HG03045 (cell line): ENCODE data around the gene ICE1.
"Not testable (repeated sequence)": the region's sequence is repeated elsewhere in the genome, so short reads cannot be mapped to it uniquely, and the experiment has no call there.

Source experiments
- ATAC-seq: cut with Tn5 transposase; IDR thresholded peaks from one replicate; pipeline ENCODE4 v1.9.1; 2021; ENCODE audit warnings: mild to moderate bottlenecking, moderate library complexity; ENCODE audit not compliant: unreplicated experiment

Gene ICE1

GRCh38 chr5:5437227-5438172, 15.0 kb downstream of the ICE1 start:
- ATAC-seq = no peak

- no peak for ATAC-seq
Observed at GRCh38 chr5:5451863-5452262, 29.4 kb downstream of the ICE1 start.

GRCh38 chr5:5453131-5453530, 30.7 kb downstream of the ICE1 start:
- ATAC-seq = no peak

- no peak for ATAC-seq
Observed at GRCh38 chr5:5454391-5454790, 31.9 kb downstream of the ICE1 start.

DNA sequence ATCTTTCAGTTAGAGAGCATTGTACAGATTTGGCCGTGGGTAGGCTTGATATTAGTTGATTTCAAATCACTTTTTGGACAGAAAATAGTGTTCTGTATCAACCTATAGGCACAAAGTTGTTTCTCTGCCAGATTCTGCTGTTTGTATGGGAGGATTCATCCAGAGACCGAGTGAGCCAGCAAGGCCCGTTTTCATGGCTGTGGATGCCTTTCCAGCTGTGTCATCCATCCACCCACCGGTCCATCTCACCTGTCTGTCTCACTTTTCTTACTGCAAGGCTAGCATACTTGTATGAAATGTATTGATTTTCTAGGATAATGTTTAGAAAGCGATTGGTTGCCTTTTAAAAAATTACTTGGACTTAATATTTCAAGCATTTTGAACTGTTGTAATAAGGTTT, 34.4 kb downstream of the ICE1 start:
- ATAC-seq = no peak

- ATAC-seq = no peak
Observed at GRCh38 chr5:5460311-5460710, 37.8 kb downstream of the ICE1 start.

GRCh38 chr5:5461012-5461411, 38.5 kb downstream of the ICE1 start:
- no peak for ATAC-seq

GRCh38 chr5:5464036-5464715, 41.7 kb downstream of the ICE1 start:
- ATAC-seq = no peak

GRCh38 chr5:5466227-5466626, 43.8 kb downstream of the ICE1 start:
- no peak for ATAC-seq

- ATAC-seq = no peak
Observed at GRCh38 chr5:5467737-5468136, 45.3 kb downstream of the ICE1 start.

GRCh38 chr5:5470933-5471332, 48.5 kb downstream of the ICE1 start:
- no peak for ATAC-seq

- no peak for ATAC-seq
Observed at GRCh38 chr5:5473226-5473625, 50.7 kb downstream of the ICE1 start.

DNA sequence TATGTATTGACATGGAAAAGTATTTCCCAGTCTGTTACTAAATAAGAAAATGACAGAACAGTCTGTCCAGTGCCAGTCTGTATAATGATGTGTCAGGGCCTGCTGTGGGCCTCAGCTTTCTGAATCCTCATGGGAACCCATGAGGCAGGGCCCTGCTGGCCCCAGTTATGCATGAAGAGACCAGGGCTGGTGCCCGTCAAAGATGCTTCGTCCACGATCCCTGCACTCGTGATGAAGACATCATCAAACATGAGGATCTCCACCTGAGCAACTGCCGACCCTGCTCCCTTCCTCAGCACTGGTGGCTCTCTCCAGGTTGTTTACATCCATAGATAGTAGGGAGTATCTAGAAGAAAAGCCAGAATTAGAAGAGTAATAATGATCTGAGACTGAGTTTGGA, 52.5 kb downstream of the ICE1 start:
- no peak for ATAC-seq

GRCh38 chr5:5475975-5476374, 53.5 kb downstream of the ICE1 start:
- ATAC-seq = no peak

DNA sequence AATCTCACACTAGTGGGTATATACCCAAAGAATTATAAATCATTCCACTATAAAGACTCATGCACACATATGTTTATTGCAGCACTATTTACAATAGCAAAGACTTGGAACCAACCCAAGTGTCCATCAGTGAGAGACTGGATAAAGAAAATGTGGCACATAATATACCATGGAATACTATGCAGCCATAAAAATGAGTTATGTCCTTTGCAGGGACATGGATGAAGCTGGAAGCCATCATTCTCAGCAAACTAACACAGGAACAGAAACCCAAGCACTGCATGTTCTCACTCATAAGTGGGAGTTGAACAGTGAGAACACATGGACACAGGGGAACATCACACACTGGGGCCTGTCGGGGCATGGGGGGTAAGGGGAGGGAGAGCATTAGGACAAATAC, 57.1 kb downstream of the ICE1 start:
- ATAC-seq = not testable (repeated sequence)

- no peak for ATAC-seq
Observed at GRCh38 chr5:5480481-5481111, 58.1 kb downstream of the ICE1 start.

DNA sequence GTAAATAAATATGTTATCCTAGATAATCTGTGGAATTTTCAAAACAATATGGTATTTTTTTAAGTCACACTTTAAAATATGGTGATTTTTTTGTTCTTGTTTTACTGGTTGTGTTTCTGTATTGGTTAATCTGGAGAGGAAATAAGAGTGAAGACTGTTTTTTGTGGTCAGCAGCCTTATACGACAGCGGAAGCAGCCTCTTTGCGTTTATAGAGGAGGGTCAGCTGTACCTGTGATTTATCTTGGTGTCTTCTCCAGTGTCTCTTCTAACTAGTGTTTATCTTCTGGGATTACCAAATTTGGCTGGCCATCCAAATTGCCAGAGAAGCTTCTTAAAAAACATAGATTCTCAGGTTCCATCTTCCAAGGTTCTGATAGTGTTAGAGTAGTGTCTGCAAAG, 58.7 kb downstream of the ICE1 start:
- ATAC-seq = no peak

GRCh38 chr5:5481633-5482032, 59.2 kb downstream of the ICE1 start:
- no peak for ATAC-seq

DNA sequence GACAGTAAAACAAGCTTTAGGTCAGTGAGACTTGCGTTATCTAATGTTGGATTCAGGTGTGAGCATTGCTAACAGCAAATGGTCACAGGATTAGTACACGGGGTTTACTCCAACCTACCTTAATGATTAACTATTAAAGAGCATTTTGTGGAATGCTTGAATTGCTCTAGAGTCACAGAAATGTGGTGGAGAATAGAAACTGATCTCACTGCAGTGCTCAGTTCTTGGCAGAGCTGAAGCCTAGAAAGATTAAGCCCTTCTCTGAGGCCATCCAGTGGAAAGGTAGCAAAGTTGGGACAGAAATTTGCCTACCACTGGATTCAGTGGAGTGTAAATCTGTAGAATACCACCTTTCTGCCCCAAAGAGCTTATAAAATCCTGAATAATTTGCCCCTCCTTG, 60.9 kb downstream of the ICE1 start:
- no peak for ATAC-seq

GRCh38 chr5:5483880-5484598, 61.6 kb downstream of the ICE1 start:
- no peak for ATAC-seq

DNA sequence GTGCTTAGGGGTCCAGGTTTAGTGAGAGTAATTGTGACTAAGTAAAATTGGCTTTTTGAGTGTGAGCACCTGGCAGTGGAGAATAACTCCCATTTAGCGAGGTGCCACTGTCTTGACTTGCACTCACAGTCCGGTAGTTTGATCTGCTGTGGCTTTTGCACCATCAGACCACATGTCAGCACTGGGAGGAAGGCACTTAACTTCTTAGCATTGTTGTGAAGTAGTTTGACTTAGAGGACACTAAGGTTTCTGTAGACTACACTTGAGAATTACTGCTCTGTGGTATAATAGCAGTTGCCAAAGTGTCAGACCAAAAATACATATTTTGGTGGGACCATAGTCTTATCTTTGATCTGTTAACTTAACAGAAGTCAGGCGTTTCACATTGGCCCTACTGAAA, 63.6 kb downstream of the ICE1 start:
- no peak for ATAC-seq
